WTC11 (cell line): Measurements from ENCODE around the gene PRIM2.

ENCODE experiments used
- ATF3 ChIP-seq: sonication (generic); formaldehyde crosslinking; conservative IDR thresholded peaks from 2 replicates; pipeline ENCODE4 v1.8.1; 2022; ENCODE audit warnings: mild to moderate bottlenecking, missing genetic modification reagents
- CREM ChIP-seq: sonication (generic); formaldehyde crosslinking; IDR thresholded peaks from 2 replicates; pipeline ENCODE4 v1.8.1; 2022; ENCODE audit warnings: mild to moderate bottlenecking, missing genetic modification reagents, moderate library complexity
- CTCF ChIP-seq: fragments of 200-600 bp; IDR thresholded peaks from 2 replicates; pipeline ENCODE4 v1.8.0; 2022; ENCODE audit warnings: antibody characterized with exemption
- ELF4 ChIP-seq: sonication (generic); formaldehyde crosslinking; IDR thresholded peaks from 2 replicates; pipeline ENCODE4 v1.8.1; 2022; ENCODE audit warnings: low read depth, mild to moderate bottlenecking, moderate library complexity, missing genetic modification reagents
- NFATC4 ChIP-seq: fragments of 250-450 bp; sonication (Bioruptor Pico); IDR thresholded peaks from 2 replicates; pipeline ENCODE4 v1.9.0; 2021; ENCODE audit warnings: mild to moderate bottlenecking
- NFE2L1 ChIP-seq: sonication (generic); formaldehyde crosslinking; IDR thresholded peaks from 2 replicates; pipeline ENCODE4 v1.8.1; 2023; ENCODE audit warnings: missing genetic modification reagents
- NR3C1 ChIP-seq: sonication (generic); formaldehyde crosslinking; conservative IDR thresholded peaks from 2 replicates; pipeline ENCODE4 v1.8.1; 2023; ENCODE audit warnings: low read depth, mild to moderate bottlenecking, missing genetic modification reagents
- TEAD1 ChIP-seq: sonication (generic); formaldehyde crosslinking; IDR thresholded peaks from 2 replicates; pipeline ENCODE4 v1.8.0; 2022; ENCODE audit warnings: mild to moderate bottlenecking, missing genetic modification reagents
- ZNF121 ChIP-seq: sonication (generic); formaldehyde crosslinking; IDR thresholded peaks from 2 replicates; pipeline ENCODE4 v1.8.0; 2023; ENCODE audit warnings: missing genetic modification reagents
- TF ChIP-seq, protein P1 (sequence below): sonication (generic); formaldehyde crosslinking; IDR thresholded peaks from 2 replicates; pipeline ENCODE4 v1.8.1; 2022; ENCODE audit warnings: mild to moderate bottlenecking, missing genetic modification reagents, moderate library complexity, borderline replicate concordance
- TF ChIP-seq, protein P2 (sequence below): sonication (generic); formaldehyde crosslinking; IDR thresholded peaks from 2 replicates; pipeline ENCODE4 v1.8.0; 2022; ENCODE audit warnings: mild to moderate bottlenecking, missing genetic modification reagents
- TF ChIP-seq, protein P3 (sequence below): sonication (generic); formaldehyde crosslinking; IDR thresholded peaks from 2 replicates; pipeline ENCODE4 v1.8.1; 2022; ENCODE audit warnings: low read depth, mild to moderate bottlenecking, moderate library complexity, missing genetic modification reagents, borderline replicate concordance
- TF ChIP-seq, protein P4 (sequence below): sonication (generic); formaldehyde crosslinking; IDR thresholded peaks from 2 replicates; pipeline ENCODE4 v1.8.0; 2023; ENCODE audit warnings: missing genetic modification reagents, mild to moderate bottlenecking, borderline replicate concordance

- TF ChIP-seq CTCF (no peak), NFATC4 (CRISPR knock-in tag) (no peak), NR3C1 (CRISPR knock-in tag) (no peak), CREM (CRISPR knock-in tag) (no peak), NFE2L1 (CRISPR knock-in tag) (no peak), ELF4 (CRISPR knock-in tag) (no peak), TEAD1 (CRISPR knock-in tag) (no peak), ATF3 (CRISPR knock-in tag) (no peak), ZNF121 (CRISPR knock-in tag) (no peak)
- TF ChIP-seq, protein P1, sequence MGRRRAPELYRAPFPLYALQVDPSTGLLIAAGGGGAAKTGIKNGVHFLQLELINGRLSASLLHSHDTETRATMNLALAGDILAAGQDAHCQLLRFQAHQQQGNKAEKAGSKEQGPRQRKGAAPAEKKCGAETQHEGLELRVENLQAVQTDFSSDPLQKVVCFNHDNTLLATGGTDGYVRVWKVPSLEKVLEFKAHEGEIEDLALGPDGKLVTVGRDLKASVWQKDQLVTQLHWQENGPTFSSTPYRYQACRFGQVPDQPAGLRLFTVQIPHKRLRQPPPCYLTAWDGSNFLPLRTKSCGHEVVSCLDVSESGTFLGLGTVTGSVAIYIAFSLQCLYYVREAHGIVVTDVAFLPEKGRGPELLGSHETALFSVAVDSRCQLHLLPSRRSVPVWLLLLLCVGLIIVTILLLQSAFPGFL = no peak
- TF ChIP-seq, protein P2, sequence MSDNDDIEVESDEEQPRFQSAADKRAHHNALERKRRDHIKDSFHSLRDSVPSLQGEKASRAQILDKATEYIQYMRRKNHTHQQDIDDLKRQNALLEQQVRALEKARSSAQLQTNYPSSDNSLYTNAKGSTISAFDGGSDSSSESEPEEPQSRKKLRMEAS = no peak
- TF ChIP-seq, protein P3, sequence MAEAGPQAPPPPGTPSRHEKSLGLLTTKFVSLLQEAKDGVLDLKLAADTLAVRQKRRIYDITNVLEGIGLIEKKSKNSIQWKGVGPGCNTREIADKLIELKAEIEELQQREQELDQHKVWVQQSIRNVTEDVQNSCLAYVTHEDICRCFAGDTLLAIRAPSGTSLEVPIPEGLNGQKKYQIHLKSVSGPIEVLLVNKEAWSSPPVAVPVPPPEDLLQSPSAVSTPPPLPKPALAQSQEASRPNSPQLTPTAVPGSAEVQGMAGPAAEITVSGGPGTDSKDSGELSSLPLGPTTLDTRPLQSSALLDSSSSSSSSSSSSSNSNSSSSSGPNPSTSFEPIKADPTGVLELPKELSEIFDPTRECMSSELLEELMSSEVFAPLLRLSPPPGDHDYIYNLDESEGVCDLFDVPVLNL = no peak
- TF ChIP-seq, protein P4, sequence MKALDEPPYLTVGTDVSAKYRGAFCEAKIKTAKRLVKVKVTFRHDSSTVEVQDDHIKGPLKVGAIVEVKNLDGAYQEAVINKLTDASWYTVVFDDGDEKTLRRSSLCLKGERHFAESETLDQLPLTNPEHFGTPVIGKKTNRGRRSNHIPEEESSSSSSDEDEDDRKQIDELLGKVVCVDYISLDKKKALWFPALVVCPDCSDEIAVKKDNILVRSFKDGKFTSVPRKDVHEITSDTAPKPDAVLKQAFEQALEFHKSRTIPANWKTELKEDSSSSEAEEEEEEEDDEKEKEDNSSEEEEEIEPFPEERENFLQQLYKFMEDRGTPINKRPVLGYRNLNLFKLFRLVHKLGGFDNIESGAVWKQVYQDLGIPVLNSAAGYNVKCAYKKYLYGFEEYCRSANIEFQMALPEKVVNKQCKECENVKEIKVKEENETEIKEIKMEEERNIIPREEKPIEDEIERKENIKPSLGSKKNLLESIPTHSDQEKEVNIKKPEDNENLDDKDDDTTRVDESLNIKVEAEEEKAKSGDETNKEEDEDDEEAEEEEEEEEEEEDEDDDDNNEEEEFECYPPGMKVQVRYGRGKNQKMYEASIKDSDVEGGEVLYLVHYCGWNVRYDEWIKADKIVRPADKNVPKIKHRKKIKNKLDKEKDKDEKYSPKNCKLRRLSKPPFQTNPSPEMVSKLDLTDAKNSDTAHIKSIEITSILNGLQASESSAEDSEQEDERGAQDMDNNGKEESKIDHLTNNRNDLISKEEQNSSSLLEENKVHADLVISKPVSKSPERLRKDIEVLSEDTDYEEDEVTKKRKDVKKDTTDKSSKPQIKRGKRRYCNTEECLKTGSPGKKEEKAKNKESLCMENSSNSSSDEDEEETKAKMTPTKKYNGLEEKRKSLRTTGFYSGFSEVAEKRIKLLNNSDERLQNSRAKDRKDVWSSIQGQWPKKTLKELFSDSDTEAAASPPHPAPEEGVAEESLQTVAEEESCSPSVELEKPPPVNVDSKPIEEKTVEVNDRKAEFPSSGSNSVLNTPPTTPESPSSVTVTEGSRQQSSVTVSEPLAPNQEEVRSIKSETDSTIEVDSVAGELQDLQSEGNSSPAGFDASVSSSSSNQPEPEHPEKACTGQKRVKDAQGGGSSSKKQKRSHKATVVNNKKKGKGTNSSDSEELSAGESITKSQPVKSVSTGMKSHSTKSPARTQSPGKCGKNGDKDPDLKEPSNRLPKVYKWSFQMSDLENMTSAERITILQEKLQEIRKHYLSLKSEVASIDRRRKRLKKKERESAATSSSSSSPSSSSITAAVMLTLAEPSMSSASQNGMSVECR (CRISPR knock-in tag) = no peak
Measured at GRCh38 chr6:57432157-57432556, 114.7 kb downstream of the PRIM2 start.
